Left lung (tissue), 10 donors: ENCODE measurements around the gene PLEKHA7. TPM values are rescaled to one million over a fixed set of nuclear protein-coding genes. Genes with fewer than 3 reads are reported as not detected.

Experiments
- ATAC-seq: fragments of 200-7000 bp; cut with Tn5 transposase; one replicate; pipeline ENCODE4 v1.9.1; 2020; ENCODE audit warnings: moderate library complexity
- DNase-seq, 4 donors: peaks; one replicate each; pipeline ENCODE4 v3.0.0-alpha.2; 2013 to 2020
- H3K27ac ChIP-seq, 2 donors: fragments of 200-600 bp; sonication (generic) in 1 of 2; one replicate each; pipeline versions ENCODE4 v1.5.0 to v1.8.0; 2020 to 2021
- H3K27me3 ChIP-seq, 2 donors: fragments of 200-600 bp; sonication (generic) in 1 of 2; one replicate each; pipeline versions ENCODE4 v1.5.0 to v1.8.0; 2020 to 2021
- H3K36me3 ChIP-seq, 2 donors: fragments of 200-600 bp; sonication (generic) in 1 of 2; one replicate each; pipeline versions ENCODE4 v1.5.0 to v1.8.0; 2020 to 2021
- H3K4me1 ChIP-seq, 2 donors: fragments of 200-600 bp; one replicate each; pipeline ENCODE4 v1.8.0; 2021
- H3K4me3 ChIP-seq, 2 donors: fragments of 200-600 bp; sonication (generic) in 1 of 2; one replicate each; pipeline versions ENCODE4 v1.5.0 to v1.8.0; 2020 to 2021; ENCODE audit warnings: mild to moderate bottlenecking in 1 of 2
- H3K9me3 ChIP-seq, 2 donors: fragments of 200-600 bp; sonication (generic) in 1 of 2; one replicate each; pipeline versions ENCODE4 v1.5.0 to v1.8.0; 2020 to 2021
- CTCF ChIP-seq, 2 donors: fragments of 200-600 bp; sonication (generic) in 1 of 2; IDR thresholded peaks; one replicate each; pipeline versions ENCODE4 v1.5.0 to v1.8.0; 2021; ENCODE audit warnings: antibody characterized with exemption in 2 of 2
- intact Hi-C, 2 donors: fragments of 100-400 bp; cut with DNase I; formaldehyde crosslinking; loops; one replicate each; pipeline versions ENCODE4 v1.11.2 to v1.14.2; 2022
- polyA plus RNA-seq, 6 donors: library from polyadenylated mRNA; unstranded; fragments of 120-200 nt; gene quantifications; one replicate each; pipeline ENCODE4 v1.2.1, GENCODE V29; 2013; ENCODE audit not compliant: insufficient read length in 6 of 6
- total RNA-seq, 2 donors: library from RNA; stranded (reverse); fragmentation: NEBNext Ultra II Directional; extraction: Animal tissue kit (Norgen Biotek cat#: 25700); gene quantifications; one replicate each; pipeline ENCODE4 v1.2.1, GENCODE V29; 2021
- donor health status: DM: no; HTN: yes; CAD: no.
- donor health status: DM: no; HTN: no; CAD: no.

PLEKHA7 gene
- total and polyA plus RNA-seq, 8 donors: 24.4 to 33.7 (median 29.6) TPM

GRCh38 chr11:16840951-16841350 is 173.3 kb downstream of the PLEKHA7 start:
- H3K4me3 ChIP-seq: no peak overlapping the region
- no peak for DNase-seq
- no peaks in the 10 kb centered on the region for H3K36me3 ChIP-seq
- ATAC-seq: no peak
- no peaks in the 10 kb centered on the region for H3K4me1 ChIP-seq
- H3K27ac ChIP-seq: no peak overlapping the region
- intact Hi-C loops: no loop called here
- no peak for TF ChIP-seq CTCF (IDR thresholded peaks at IDR 0.05)
- H3K9me3 ChIP-seq: no peaks in the 10 kb centered on the region
- no peaks in the 10 kb centered on the region for H3K27me3 ChIP-seq

- H3K27ac ChIP-seq: no peak overlapping the region
- no peak overlapping the region for H3K4me3 ChIP-seq
- TF ChIP-seq CTCF (IDR thresholded peaks at IDR 0.05): no peak
- no peaks in the 10 kb centered on the region for H3K9me3 ChIP-seq
- no peaks in the 10 kb centered on the region for H3K27me3 ChIP-seq
- intact Hi-C loops: no loop called here
- H3K36me3 ChIP-seq: no peaks in the 10 kb centered on the region
- H3K4me1 ChIP-seq: no peaks in the 10 kb centered on the region
- no peak for ATAC-seq
- DNase-seq: no peak
These were observed 174.4 kb downstream of the PLEKHA7 start for GRCh38 chr11:16839821-16840220.

GRCh38 chr11:16834384-16834783 is 179.8 kb downstream of the PLEKHA7 start:
- ATAC-seq: no peak
- no peak for DNase-seq
- intact Hi-C loops: no loop called here
- no peak for TF ChIP-seq CTCF (IDR thresholded peaks at IDR 0.05)
- no peaks in the 10 kb centered on the region for H3K36me3 ChIP-seq
- H3K9me3 ChIP-seq: no peaks in the 10 kb centered on the region
- H3K4me1 ChIP-seq: no peaks in the 10 kb centered on the region
- no peaks in the 10 kb centered on the region for H3K27me3 ChIP-seq
- no peak overlapping the region for H3K4me3 ChIP-seq
- no peak overlapping the region for H3K27ac ChIP-seq

- TF ChIP-seq CTCF (IDR thresholded peaks at IDR 0.05): no peak
- Histone ChIP-seq H3K27ac (no peak overlapping the region), H3K4me3 (no peak overlapping the region), H3K36me3 (no peaks in the 10 kb centered on the region), H3K9me3 (no peaks in the 10 kb centered on the region), H3K27me3 (no peaks in the 10 kb centered on the region), H3K4me1 (no peaks in the 10 kb centered on the region)
- intact Hi-C loops: no loop called here
- DNase-seq (no peak), ATAC-seq (no peak)
These were observed 181.2 kb downstream of the PLEKHA7 start for GRCh38 chr11:16833026-16833425.

- ATAC-seq (no peak), DNase-seq (no peak)
- intact Hi-C loops: no loop called here
- Histone ChIP-seq H3K27ac (no peak overlapping the region), H3K4me3 (no peak overlapping the region), H3K27me3 (no peaks in the 10 kb centered on the region), H3K36me3 (no peaks in the 10 kb centered on the region), H3K9me3 (no peaks in the 10 kb centered on the region), H3K4me1 (no peaks in the 10 kb centered on the region)
- no peak for TF ChIP-seq CTCF (IDR thresholded peaks at IDR 0.05)
These were observed 182.0 kb downstream of the PLEKHA7 start for GRCh38 chr11:16832193-16832539.
